Measurements from ENCODE around the gene AMMECR1.

The AMMECR1 gene

DNA sequence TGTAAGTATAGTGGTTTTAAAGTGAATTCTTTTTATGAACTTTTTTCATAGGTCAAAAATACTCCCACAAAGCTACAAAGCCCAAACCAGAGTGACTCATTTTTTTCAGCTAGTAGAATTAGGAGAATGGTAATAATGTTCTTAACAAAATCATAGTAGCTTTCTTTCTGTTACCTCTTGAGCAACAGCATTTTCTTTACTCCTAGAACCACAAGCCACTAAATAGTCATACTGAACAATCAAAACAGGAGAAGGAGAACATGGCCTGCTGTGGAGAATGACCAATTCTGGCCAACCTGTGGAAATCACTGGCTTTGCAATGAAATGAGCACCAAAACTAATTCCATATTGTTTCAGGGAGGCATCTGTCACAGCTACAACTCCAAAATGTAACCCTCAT, 112.9 kb downstream of the AMMECR1 start:
- DNase-seq: peak; percentile 56

DNA sequence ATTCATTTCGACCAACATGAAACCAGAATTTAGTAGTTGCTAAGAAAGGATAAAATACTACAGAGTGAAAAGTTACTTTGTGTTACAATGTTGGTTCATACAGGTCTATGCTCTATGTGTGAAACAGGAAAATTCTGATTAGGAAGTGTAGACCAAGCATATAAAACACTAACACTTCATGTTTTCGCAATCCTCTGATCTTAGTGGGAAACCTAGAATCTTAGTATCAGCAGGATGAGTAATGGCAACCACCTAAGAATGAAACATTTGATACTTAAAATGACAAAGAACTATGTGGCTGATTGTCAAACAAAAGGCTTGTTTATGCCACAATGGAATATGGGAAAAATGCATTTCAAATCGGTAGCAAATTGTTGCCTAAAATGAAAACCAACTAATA, 116.1 kb downstream of the AMMECR1 start:
- DNase-seq: peak; percentile 47

DNA sequence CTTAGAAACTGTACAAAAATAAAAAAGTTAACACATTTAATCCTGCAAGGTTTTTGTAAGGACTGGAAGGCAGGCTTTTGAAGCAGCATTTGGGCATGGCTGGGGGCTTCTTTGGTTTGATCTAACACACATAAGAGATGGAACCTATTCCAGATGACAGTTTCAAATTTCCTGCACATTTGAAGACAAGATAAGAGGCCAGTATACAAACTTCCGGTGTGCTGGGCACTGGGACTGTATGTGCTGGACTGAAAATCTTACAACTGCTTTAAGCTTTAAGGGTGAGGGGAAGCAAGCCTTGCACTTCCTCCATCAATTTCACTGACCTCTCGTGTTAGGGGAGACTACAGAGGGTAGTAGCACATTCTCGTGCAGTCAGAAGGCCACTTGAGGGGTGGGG, 122.9 kb downstream of the AMMECR1 start:
- DNase-seq: no peak

DNA sequence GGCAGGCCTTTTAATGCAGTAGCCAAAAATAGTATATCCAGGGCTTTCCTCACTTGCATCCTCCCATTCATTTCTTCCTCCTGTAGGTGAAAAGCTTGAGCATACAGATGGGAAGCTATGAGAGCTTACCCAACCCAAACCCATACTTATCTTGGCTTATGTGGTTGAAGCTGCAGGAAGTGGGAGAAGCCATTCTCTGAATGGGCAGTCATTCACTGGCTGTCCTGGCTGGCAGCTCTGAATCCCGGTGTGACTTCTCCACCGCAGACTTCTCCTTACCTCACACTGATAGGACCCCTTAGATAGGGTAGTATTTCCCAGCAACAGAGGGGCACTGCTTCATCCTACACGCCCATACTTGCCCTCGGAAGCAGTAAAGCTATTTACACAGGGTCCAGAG, 125.4 kb downstream of the AMMECR1 start:
- DNase-seq: no peak

DNA sequence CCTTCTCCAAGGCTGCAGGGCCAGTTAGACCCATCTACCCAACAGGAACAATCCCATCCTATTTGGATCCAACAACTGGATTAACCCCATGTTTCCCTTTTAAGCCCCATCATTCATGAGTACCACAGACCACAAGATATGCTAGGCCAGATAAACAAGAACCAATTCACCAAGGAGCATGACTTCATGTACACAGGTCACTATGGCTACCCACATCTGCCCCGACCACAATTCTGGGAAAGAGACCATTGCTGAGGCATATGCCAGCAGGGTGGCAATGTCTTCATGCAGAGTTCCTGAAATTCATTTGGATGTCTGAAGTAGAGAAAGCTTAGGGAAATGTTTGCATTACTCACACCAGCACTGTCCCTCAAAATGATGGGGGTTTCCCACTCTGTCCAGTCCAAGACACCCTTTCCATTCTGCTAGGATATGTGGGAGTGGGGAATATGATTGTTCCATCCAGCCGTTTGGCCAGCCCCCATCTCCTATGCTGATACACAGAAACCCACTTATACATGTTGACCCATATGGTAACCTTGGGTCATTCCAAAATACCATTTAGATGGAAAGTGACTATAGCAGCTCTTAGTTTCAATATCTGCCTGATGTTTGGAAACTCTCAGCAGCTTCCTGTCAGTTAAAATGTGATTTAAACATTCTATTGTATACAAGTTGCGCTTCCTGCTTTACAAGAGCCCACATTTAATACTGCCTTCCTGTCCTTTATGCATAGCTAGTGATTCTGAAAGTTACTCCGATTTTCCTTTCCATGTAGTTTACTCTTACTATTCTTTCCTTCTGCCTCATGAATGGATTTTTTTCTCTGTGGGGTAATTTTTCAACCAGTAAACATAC, 129.0 kb downstream of the AMMECR1 start:
- DNase-seq: no peak

DNA sequence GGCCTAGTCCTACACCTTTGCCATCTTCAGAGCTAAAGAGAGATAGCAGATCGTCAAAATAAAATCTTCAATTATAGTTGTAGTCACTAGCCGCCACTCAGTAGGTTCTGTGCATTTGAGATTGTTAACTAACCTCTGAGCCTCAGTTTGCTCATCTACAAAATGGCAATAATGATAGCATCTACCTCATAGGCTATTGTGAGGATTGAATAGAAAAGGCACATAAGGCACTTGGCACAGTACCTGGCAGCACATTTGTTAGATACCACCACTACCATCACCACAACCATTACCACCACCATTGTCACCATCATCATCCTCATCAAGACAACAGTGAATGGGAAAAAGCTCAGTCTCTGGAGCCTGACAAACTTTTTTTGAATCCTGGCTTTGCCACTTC, 134.6 kb downstream of the AMMECR1 start:
- DNase-seq: no peak

DNA sequence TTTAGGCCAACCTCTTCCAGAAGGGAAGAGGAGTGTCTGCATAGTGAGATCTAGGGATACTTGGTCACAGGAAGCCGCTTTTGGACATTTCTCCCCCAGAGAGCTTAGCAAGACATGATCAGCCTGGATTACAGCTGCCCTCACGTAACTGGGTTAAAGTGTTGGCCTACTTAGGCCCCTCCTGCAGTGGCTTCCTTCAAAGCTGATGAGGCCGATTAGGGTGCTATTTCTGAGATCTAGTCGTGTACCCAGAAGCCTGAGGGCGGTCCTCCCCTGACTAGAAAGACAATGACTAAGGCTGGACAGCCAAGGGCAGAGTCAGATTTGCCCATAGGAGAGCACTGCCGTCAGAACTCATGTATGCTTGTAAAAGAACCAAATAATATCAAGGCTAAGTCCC, 135.0 kb downstream of the AMMECR1 start:
- DNase-seq: no peak

DNA sequence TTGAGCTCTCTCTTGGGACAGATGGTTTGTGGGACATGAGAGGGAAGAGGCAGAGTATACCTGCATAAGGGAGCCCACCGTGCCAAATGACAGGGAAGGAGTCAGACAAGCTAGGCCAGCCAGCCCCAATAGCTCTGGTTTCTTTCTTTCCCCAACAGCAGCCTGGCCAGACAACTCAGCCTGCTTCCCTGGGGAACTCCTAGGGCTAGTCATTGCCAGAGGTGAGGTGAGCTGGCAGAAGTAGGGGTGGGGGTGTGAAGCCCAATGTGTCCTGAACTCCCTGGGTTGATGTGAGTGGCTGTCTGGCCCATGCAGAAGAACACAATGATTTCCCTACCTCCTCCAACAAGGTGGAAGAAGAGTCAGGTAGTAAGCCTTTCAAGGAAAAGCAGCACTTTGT, 135.5 kb downstream of the AMMECR1 start:
- no peak for DNase-seq

DNA sequence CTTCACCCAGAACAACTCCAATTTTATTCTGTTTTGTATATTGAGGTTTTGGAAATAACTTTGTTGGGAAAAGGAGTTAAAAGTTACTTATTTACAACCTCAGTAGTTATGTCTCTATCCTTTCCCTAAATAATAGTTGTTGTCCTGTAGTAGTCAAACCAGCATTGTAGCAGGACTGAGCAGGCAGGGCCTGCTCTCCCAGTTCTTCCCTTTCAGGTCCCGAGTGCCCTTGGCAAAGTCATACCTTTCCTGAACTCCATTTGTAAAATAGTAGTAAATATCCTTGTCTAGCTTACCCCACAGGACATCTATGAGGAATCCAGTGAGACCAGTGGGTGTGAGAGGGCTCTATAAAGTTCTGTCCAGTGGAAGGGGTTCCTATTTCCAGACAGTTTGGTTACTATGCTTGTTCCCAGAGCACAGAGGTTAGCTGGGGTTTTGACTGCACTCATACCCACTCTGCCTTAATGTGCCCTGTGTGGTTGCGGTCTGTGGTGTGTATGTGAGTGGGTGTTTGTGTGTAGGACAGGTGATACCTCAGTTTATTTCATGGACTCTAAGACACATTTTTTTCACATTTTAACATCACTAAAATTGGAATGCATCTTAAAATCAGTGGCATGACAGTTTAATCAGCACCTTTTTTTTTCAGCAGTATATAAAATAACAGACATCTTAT, 136.3 kb downstream of the AMMECR1 start:
- DNase-seq: no peak

DNA sequence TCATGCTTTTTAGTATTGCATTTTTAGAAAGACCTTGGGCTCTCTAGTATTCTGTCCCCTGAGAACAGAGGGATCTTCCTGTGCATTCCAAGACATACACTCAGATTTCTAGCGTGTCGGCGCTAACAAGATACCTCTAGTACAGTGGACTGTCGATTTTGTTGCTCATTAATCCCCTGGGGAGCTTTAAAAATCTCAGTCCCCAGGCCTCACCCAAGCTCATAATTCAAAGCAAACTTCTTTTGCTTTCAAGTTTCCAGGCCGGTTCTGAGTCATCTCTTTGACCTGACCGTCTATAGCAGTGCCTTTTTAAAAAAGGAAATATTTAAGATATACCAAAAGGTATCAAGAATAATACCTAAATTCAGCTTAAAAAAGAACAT, 137.0 kb downstream of the AMMECR1 start:
- DNase-seq: no peak

DNA sequence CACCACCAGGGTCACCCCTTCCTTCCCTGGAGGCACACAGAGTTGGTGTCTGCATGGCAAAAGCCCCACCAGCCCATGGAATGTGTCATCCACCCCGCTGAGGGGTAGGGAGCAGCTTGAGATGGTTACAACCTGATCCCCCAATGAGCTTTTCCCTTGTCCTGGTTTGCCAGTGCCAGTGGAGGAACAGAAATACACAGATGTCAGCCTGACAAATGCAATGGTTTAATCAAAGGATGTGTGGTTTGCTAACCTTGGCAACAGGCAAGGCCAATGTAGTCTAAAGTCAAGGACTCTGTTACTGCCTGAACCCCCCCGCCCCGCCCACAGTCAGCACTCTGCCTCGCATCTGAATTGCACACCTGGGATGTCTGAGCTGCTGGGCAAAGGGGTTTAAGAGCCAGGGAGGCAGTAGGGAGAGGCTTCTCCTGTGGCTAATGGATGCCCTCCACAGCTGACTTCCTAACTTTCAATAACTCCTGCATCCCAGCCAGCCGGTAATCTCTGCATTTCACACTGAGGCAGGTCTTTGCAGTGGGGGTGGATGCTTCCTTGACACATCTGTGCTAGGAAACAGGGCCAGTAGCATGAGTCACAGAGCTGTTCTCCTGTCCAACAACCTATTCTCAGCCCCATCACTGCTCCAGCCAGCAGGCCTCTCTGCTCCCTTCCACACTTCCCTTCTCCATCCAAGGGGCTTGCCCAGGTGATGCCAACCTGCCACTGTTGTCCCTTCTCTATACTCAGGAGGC, 137.5 kb downstream of the AMMECR1 start:
- peak; percentile 65 for DNase-seq

DNA sequence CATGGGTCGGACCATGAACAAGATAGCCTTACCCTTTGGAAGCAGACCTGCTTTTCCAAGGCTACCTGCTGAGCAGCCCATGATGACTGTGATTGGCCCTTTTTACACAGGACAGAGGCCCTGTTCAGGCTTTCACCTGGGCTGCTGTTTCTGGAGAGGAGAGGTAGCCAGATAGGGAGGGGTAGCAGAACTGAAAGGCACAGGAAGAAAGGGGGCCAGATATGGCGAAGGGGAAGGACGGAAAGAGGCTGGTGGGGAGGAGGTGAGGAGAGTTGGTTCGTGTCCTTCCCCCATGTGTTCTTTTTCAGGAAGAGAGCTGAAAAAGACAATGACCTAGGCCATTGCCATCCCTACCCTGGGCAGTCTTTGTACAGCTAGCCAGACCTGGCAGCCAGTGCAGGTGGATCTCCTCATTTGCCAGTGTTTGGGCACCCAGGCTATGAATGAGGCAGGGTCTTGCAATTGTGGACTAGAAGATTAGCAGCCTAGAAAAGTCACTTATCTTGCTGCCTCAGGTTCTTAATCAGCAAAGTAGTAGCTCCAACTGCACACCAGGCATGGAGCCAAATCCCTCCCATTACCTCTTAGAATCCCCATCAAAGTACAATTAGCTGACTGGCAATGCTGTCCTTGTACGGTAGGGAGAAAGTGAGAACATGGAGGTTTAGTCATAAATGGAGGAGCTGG, 139.6 kb downstream of the AMMECR1 start:
- no peak for DNase-seq

DNA sequence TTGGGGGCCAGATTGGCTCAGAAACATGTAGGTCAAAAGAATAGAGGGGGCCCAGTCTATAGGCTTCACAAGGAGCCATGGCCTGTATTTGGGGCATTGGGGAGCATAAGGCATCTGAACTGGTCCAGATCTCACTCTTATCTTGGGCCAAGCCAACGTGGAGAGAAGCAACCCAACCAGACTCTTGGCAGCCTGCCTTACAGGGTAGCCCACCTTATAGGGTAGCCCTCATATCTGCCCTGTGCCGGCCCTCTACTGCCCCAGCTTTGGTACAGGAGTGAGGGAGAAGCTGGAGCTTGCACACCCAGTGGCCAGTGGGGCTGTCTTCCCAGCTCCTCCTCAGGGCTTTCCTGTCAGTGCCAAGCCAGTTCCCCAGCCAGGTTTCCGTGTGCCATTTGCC, 142.2 kb downstream of the AMMECR1 start:
- no peak for DNase-seq

DNA sequence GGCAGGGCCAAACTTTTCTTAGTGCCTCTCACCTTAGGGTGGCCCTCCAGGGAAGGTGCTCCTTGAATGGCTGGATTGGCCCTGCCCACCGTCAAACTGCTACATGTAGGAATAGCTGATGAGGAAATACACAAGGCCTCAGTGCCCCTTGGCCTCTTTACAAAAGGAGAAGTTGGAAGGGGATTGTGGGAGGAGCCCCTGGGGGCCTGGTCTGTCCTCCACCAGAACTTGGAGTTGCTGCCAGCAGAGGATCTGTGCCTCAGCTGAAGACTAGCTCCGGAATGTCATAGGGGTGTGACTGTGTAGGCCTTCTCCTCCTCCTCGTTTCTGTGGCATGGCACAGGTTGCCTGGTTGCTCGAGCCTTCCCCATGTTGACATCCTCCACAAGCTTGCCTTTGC, 142.7 kb downstream of the AMMECR1 start:
- DNase-seq: no peak

DNA sequence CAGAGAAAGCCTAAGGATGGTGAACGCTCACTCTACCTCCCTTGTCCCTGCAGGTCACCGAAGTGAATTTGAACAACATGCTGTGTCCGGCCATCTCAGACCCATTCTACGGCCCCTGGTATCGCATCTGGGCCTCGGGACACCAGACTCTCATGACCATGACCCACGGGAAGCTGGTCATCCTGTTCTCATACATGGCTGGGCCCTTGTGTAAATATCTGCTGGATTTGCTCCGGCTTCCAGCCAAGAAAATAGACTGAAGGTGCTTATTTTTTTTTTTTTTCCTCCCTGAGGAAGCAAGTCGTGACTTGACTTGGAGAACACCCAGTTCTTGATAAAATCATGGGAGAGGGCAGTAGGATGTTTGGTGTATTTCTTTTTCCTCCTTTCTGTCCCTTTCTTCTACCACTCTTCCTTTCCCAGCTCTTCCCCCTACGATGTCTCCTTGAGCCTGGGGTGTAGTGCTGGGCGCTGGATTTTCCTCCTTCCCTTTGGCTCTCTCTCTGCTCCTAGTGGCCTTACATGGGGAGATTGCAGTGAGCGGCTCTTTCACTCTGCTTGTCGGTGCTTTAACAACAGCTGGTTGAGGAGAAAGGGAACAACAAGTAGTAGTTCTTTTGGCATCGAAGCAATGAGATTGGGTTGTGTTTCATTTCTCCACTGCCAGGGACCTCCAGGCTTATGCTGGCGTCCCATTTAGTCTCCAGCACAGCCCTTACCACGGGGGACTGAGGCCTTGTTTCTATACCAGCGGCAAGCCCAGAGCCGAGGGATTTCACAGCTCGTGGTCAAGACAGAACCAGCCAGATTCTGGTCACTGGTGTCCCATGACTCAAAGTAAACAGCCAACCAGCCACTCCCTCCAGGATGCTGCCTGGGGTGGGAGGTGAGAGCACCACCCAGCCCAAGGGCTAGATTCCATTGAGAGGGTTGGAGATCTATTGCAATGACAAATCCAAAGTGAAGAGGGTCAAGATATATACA, 144.4 kb downstream of the AMMECR1 start:
- no peak for DNase-seq

DNA sequence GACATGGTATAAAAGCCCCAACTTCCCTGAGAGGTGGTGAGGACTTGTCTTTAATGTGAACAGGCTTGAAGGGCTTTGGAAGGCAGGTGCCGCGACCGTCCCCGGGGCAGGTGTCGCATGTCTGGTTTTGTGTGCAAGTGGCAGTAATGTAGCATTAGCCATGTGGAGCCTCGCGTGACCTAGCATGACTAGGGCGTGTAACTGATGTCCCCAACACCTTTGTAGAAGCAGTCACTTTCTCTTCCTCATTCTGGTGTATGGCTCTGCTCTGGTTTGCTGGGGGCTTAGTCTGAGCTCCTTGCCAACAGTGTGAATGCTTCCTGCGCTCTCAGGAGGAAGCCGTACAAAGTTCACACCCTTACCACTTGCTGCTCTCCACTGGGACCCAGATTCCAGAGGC, 145.7 kb downstream of the AMMECR1 start:
- DNase-seq: no peak

DNA sequence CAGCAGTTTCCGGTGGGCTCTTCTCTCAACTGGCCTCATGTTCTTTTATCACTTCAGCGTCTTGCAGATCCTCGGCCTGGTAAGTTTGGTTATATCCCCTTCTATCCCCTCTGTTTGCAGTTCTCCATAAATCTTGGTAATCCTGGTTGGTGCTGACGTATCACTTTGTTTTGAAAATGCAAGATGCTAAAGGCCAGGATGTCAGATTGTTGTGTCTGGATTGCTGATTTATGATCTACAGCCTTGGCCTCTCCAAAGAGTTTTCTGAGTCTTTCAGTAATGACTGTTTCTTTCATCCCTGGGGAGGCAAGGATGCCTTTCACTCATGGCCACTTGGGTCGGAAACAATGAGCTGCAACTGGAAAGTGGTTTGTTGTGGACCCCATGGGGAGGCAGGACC, 146.4 kb downstream of the AMMECR1 start:
- no peak for DNase-seq

DNA sequence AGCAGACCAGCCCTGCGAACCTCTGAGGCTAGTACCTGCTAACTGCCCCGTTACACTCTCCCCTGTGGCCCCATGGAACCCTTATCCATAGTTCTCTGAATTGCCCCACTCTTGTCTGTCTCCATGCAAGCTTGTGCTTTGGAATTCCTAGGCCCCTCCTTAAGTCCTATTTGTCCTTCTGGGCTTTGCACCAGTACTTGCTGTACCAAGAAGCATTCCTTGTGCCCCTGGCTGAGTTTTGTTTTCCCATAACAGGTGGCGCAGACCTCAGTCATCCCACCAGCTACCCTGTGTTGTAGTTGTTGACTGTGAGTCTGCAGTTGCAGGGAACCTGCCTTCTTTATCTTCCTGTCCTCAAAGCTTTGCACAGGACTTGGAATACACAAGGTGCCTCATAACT, 147.9 kb downstream of the AMMECR1 start:
- no peak for DNase-seq

DNA sequence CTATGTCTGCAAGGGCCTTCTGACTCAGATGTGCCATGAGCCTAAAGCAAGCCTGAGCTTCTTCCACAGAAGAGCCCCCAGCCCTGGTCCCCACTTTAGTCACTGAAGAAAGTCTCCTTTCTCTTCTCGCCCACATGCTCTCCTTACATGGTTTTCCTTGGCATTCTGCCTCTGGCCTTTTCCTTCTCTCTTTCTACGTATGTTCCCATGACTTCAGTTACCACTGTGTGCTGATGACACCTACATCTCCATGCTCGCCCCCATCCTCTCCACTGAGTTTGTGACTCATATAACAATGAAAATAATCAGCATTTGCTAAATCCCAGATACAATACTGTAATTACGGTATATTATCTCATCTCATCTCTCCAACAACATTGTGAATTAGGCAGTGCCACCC, 149.3 kb downstream of the AMMECR1 start:
- no peak for DNase-seq

DNA sequence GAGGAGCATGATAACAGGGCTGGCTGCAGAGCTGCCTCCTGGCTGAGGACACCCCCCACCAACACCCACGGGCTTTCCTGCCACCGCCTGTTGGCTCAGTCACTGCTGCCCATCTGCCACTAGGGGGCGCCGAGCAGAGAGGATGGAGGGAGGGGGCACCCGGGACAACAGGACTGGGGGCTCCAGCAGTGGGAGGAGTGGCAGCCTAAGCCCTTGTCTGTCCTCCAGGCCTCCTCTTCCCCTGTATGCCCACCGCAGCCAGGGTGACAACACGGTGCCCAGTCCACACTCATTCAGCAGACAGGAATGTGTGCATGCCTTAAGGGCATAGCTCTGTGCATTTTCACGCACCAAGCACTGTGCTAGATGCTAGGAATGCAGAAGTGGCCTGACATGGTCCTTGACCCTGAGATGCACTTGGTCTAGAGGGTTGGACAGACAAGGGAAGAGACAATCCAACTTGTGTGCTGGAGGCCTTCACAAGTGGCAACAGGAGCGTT, 149.9 kb downstream of the AMMECR1 start:
- no peak for DNase-seq

DNA sequence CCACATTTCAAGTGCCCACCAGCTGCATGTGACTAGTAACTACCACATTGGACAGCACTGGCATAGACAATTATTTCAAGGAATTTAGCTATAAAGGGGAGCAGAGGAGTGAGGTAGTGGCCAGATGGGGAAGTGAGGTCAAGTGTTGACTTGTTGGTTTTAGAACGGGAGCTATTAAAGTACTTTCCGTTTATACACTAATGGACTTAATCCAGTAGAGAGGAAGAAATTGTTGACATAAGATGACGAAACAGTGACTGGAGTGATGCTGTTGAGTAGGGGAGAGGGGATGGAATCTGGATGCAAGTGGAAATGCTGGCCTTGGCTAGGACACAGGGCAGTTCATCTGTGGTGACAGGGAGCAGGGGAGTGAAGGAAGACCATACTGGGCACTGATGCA, 154.4 kb downstream of the AMMECR1 start:
- no peak for DNase-seq

DNA sequence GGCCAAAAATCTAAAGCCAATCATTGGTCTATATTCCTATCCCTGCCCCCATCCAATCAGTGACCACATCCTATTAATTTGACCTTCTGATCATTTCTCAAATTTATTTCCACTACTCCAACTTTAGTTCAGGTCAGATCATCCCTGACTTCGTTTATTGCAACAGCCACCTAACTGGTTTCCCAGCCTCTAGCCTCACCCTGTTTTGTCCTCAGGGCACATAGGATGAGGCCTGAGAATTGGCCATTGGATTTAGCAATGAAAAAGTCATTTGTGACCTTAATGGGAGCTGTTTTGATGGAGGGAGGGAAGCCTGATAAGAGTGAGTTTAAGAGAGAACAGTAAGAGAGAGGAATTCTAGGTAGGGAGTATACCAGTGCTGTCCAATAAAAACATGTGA, 155.0 kb downstream of the AMMECR1 start:
- no peak for DNase-seq
